OCI-LY3 (cell line): ENCODE data around the gene MFGE8.
A peak's percentile ranks its signal among the peaks of the same experiment; 100 is the strongest.

Source experiments
- H2AFZ ChIP-seq: fragments of 200-600, 300-600 bp; shearing (Covaris generic); 2 replicates; pipeline ENCODE4 v1.6.0; 2014; ENCODE audit warnings: antibody characterized with exemption, low read depth, low read length
- H3K27ac ChIP-seq: fragments of 200-600, 300-600 bp; sonication (generic); 2 replicates; pipeline ENCODE4 v1.5.1; 2014; ENCODE audit warnings: mild to moderate bottlenecking, low read length, moderate library complexity, mixed read lengths
- H3K27me3 ChIP-seq: fragments of 200-600, 300-600 bp; sonication (generic); 2 replicates; pipeline ENCODE4 v1.6.1; 2014; ENCODE audit warnings: low read depth, low read length, mixed read lengths
- H3K36me3 ChIP-seq: fragments of 200-600, 300-600 bp; sonication (generic); replicated peaks from 2 replicates; pipeline ENCODE3; 2014; ENCODE audit warnings: low read depth, low read length, mixed read lengths
- H3K4me1 ChIP-seq: fragments of 300-600, 200-600 bp; sonication (generic); 2 replicates; pipeline ENCODE4 v1.6.1; 2014; ENCODE audit warnings: low read length, mixed read lengths
- H3K4me2 ChIP-seq: fragments of 200-600, 300-600 bp; sonication (generic); 2 replicates; pipeline ENCODE4 v1.6.1; 2014; ENCODE audit warnings: low read length, mixed read lengths
- H3K4me3 ChIP-seq: fragments of 300-600, 200-600 bp; sonication (generic); 2 replicates; pipeline ENCODE4 v1.5.1; 2014; ENCODE audit warnings: antibody characterized with exemption, mild to moderate bottlenecking, low read length, moderate library complexity
- H3K79me2 ChIP-seq: fragments of 300-600, 200-600 bp; shearing (Covaris generic); 2 replicates; pipeline ENCODE4 v1.6.1; 2014; ENCODE audit warnings: mild to moderate bottlenecking, low read length, mixed read lengths
- H3K9ac ChIP-seq: fragments of 300-600, 200-600 bp; shearing (Covaris generic); 2 replicates; pipeline ENCODE4 v1.6.0; 2014; ENCODE audit warnings: mild to moderate bottlenecking, low read length, moderate library complexity
- H3K9me3 ChIP-seq: fragments of 200-600, 300-600 bp; shearing (Covaris generic); 2 replicates; pipeline ENCODE4 v1.6.1; 2014; ENCODE audit warnings: low read length, mixed read lengths; ENCODE audit not compliant: insufficient read depth
- H4K20me1 ChIP-seq: fragments of 200-600, 300-600 bp; sonication (generic); 2 replicates; pipeline ENCODE4 v1.6.1; 2016; ENCODE audit warnings: low read length, mixed read lengths; ENCODE audit not compliant: insufficient read depth
- EZH2phosphoT487 ChIP-seq: fragments of 200-600 bp; shearing (Covaris generic); IDR thresholded peaks from 2 replicates; pipeline ENCODE4 v1.6.1; 2018; ENCODE audit warnings: antibody characterized with exemption, mixed run types, low read depth
- TF ChIP-seq, protein P1 (sequence below): fragments of 200-600, 300-600 bp; sonication (generic); IDR thresholded peaks from 2 replicates; pipeline ENCODE4 v1.5.1; 2014; ENCODE audit warnings: antibody characterized with exemption, low read length, low read depth

Gene MFGE8

DNA sequence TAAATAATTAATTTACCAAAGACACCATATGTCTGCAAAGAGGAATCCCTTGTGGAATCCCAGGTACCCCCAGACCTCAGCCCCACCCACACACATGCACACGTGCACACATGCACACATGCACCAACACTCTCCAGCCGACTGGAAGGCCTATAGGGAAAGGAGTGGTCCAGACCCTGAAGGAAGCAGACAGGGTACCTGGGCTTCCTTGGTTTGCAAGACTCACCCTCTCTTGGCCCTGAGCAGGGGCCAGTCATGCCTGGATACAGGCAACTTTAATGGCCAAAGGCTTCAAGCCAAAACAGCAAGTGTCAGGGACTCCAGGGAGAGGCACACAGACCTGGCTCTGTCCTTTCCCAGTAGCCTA lies 8.9 kb downstream of the MFGE8 start:
- Histone ChIP-seq H2AFZ (no peak overlapping the region; the same call in 1 of the 2 replicates), H3K36me3 (no peaks in the 10 kb centered on the region), H3K4me3 (no peak overlapping the region), H3K27ac (no peak overlapping the region), H3K27me3 (no peaks in the 10 kb centered on the region), H3K79me2 (no peaks in the 10 kb centered on the region), H3K9ac (no peak overlapping the region), H3K9me3 (no peaks in the 10 kb centered on the region), H3K4me1 (peaks cover 5% of the 10 kb centered on the region), H4K20me1 (no peaks in the 10 kb centered on the region), H3K4me2 (0 out of 2 replicates have a peak overlapping the region, but pooled peaks have one; percentile 48)
- TF ChIP-seq, protein P1, sequence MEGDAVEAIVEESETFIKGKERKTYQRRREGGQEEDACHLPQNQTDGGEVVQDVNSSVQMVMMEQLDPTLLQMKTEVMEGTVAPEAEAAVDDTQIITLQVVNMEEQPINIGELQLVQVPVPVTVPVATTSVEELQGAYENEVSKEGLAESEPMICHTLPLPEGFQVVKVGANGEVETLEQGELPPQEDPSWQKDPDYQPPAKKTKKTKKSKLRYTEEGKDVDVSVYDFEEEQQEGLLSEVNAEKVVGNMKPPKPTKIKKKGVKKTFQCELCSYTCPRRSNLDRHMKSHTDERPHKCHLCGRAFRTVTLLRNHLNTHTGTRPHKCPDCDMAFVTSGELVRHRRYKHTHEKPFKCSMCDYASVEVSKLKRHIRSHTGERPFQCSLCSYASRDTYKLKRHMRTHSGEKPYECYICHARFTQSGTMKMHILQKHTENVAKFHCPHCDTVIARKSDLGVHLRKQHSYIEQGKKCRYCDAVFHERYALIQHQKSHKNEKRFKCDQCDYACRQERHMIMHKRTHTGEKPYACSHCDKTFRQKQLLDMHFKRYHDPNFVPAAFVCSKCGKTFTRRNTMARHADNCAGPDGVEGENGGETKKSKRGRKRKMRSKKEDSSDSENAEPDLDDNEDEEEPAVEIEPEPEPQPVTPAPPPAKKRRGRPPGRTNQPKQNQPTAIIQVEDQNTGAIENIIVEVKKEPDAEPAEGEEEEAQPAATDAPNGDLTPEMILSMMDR: no peak

DNA sequence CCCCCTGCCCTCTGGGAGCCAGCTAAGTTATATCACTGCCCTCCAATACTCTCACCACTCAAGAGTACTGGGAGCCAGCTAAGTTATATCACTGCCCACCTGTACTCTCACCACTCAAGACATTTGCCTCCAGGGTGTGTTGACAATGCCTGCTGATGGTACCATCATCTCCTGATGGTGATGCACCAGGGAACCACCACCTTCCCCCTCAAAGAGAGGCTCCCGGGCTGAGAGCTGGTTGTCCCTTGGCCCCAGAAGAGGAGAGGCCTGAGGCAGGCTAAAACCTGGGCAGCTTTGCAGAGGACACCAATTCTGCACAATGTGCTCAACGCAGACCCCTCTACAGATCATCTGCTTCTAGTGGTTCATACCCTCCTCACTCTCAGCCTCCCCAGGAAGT lies 10.3 kb downstream of the MFGE8 start:
- no peaks in the 10 kb centered on the region for H4K20me1 ChIP-seq
- H3K4me1 ChIP-seq: peaks cover 5% of the 10 kb centered on the region
- H3K9me3 ChIP-seq: no peaks in the 10 kb centered on the region
- H3K9ac ChIP-seq: no peak overlapping the region
- no peaks in the 10 kb centered on the region for H3K79me2 ChIP-seq
- no peaks in the 10 kb centered on the region for H3K27me3 ChIP-seq
- H3K4me2 ChIP-seq: no peak overlapping the region
- no peak overlapping the region for H3K27ac ChIP-seq
- H3K4me3 ChIP-seq: no peak overlapping the region
- no peak for TF ChIP-seq EZH2phosphoT487
- TF ChIP-seq, protein P1: no peak
- no peak overlapping the region for H2AFZ ChIP-seq
- H3K36me3 ChIP-seq: no peaks in the 10 kb centered on the region

DNA sequence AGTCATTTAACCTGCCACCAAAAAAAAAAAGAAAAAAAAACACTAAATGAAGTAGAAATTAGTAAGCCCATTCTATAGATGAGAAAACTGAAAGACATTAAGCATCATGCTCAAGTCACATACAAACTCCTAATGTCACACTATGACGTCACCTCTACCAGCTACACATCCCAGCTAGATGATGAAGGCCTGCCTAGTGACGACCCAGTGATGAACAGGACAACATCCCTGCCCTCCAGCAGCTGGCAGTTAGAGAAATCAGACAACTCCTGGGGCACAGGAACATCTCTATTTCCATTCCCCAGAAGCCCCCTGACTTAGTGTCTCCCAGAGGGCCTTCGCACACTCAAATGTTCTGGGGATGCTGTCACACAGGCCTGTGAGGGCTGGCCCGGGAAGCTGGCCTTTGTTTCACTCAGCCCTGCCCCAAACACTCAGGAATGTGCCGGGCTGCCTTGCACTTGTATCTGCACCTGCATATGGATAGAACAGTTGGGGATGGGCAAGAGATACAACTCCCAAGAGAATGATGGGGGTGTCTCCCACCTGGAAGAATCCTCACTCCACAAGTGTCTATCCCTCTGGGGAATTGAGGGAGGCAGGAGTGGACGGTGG lies 10.9 kb downstream of the MFGE8 start:
- Histone ChIP-seq H3K4me2 (no peak overlapping the region), H3K79me2 (no peaks in the 10 kb centered on the region), H3K4me3 (no peak overlapping the region), H3K27me3 (no peaks in the 10 kb centered on the region), H3K9ac (no peak overlapping the region), H3K4me1 (peaks cover 5% of the 10 kb centered on the region), H3K9me3 (no peaks in the 10 kb centered on the region), H3K27ac (no peak overlapping the region), H2AFZ (no peak overlapping the region), H3K36me3 (no peaks in the 10 kb centered on the region), H4K20me1 (no peaks in the 10 kb centered on the region)
- TF ChIP-seq, protein P1: no peak
- no peak for TF ChIP-seq EZH2phosphoT487

DNA sequence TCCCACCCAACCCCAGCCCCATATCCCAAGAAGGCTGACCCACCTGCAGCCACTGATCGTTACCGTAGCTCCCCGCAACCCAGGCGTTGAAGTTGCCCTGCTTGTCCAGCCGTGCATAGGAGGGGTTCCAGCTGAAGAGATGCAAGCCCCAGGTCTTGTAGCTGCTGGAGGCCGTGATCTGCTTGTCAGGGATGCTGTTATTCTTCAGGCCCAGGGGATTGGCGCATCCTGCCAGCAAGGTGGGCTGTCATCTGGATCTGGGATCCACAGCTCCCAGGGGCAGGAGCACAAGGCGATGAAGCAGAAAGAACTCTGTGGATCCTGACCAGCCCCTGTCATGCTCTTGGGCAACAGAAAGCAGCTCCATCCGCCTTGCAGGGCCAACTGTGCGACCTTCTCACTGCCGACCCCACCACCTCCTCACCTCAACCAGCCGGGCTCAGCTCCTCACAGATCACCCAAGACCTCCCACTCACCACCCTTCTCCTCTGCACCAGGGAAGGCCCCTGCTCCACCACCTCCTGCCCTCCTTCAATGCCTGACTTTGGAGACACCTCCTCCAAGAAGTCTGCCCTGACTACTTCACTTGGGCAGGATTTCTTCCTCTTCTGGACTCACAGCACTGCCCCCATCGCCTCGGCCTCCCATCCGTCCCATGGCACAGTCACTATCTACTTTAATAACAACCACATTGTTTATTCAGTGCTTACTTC lies 11.5 kb downstream of the MFGE8 start:
- Histone ChIP-seq H4K20me1 (no peaks in the 10 kb centered on the region), H3K36me3 (no peaks in the 10 kb centered on the region), H2AFZ (no peak overlapping the region), H3K27ac (no peak overlapping the region), H3K9ac (no peak overlapping the region), H3K4me3 (no peak overlapping the region), H3K4me2 (no peak overlapping the region), H3K4me1 (peaks cover 7% of the 10 kb centered on the region), H3K9me3 (no peaks in the 10 kb centered on the region), H3K79me2 (no peaks in the 10 kb centered on the region), H3K27me3 (no peaks in the 10 kb centered on the region)
- TF ChIP-seq EZH2phosphoT487: no peak
